ENCODE results near the gene DNMT3A.

DNA sequence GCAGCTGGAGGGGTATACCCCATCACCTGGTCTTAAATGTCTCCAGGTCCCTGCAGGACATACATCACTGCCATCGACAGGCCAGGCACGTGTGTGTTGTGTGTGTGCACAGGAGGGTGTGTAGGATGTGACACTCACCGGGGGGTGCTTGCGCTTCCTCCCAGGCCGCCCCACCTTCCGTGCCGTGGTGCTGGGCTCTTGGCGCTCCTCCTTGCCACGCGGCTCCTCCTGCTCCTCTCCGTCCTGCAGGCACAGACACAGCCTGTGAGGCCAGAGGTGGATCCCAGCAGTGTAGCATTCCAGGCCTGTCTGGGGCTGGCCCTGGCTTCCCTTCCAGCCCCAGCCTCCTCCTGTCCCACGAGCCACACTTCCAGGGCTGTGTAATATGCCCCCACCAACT lies 41.7 kb downstream of the DNMT3A start:
- no peak for TF ChIP-seq CTCF (conservative IDR thresholded peaks at IDR 0.05)
- no peak for TF ChIP-seq ZFX (IDR thresholded peaks at IDR 0.05)

All from C4-2B (cell line).